Osteocyte (in vitro differentiated cells): ENCODE results near the gene CEMIP. TPM values are rescaled to one million over a fixed set of nuclear protein-coding genes. Genes with fewer than 3 reads are reported as not detected.

Source experiments
- DNase-seq: peaks from one replicate; pipeline ENCODE4 v3.0.0; 2021; ENCODE audit warnings: mixed read lengths; ENCODE audit not compliant: unreplicated experiment; ENCODE audit errors: extremely low spot score
- H3K27ac Mint-ChIP-seq: one replicate; pipeline ENCODE4 v1.8.0; 2021; ENCODE audit warnings: mild to moderate bottlenecking, mixed read lengths; ENCODE audit not compliant: unreplicated experiment
- H3K27me3 Mint-ChIP-seq: one replicate; pipeline ENCODE4 v1.8.0; 2021; ENCODE audit warnings: mixed read lengths; ENCODE audit not compliant: unreplicated experiment
- H3K36me3 Mint-ChIP-seq: one replicate; pipeline ENCODE4 v1.8.0; 2021; ENCODE audit warnings: mixed read lengths; ENCODE audit not compliant: unreplicated experiment
- H3K4me1 Mint-ChIP-seq: one replicate; pipeline ENCODE4 v1.8.0; 2021; ENCODE audit warnings: mixed read lengths; ENCODE audit not compliant: unreplicated experiment
- H3K4me3 Mint-ChIP-seq: one replicate; pipeline ENCODE4 v1.8.0; 2021; ENCODE audit warnings: mild to moderate bottlenecking, moderate library complexity, mixed read lengths; ENCODE audit not compliant: unreplicated experiment
- H3K9me3 Mint-ChIP-seq: one replicate; pipeline ENCODE4 v1.8.0; 2021; ENCODE audit warnings: mixed read lengths; ENCODE audit not compliant: unreplicated experiment
- CTCF ChIP-seq: fragments of 200-600 bp; sonication (generic); IDR thresholded peaks from 2 replicates; pipeline ENCODE4 v1.5.0; 2021; ENCODE audit warnings: antibody characterized with exemption, mild to moderate bottlenecking, moderate library complexity
- total RNA-seq: library from RNA; stranded (reverse); gene quantifications from 2 replicates; pipeline ENCODE4 v1.2.1, GENCODE V29; 2021

CEMIP gene
- total RNA-seq, 1 donor from 2014 or later: 445 TPM

- H3K4me3 Mint-ChIP-seq: no peak overlapping the region
- DNase-seq: no peak
- H3K4me1 Mint-ChIP-seq: peaks cover 34% of the 10 kb centered on the region
- H3K27me3 Mint-ChIP-seq: no peaks in the 10 kb centered on the region
- H3K9me3 Mint-ChIP-seq: no peaks in the 10 kb centered on the region
- H3K36me3 Mint-ChIP-seq: peaks cover 2% of the 10 kb centered on the region
- H3K27ac Mint-ChIP-seq: no peak overlapping the region
- TF ChIP-seq CTCF: no peak
Measured at GRCh38 chr15:80992006-80992405, 212.8 kb downstream of the CEMIP start.

- H3K4me1 Mint-ChIP-seq: peaks cover 32% of the 10 kb centered on the region
- no peak for TF ChIP-seq CTCF
- H3K9me3 Mint-ChIP-seq: no peaks in the 10 kb centered on the region
- no peak overlapping the region for H3K27ac Mint-ChIP-seq
- no peak overlapping the region for H3K4me3 Mint-ChIP-seq
- H3K36me3 Mint-ChIP-seq: peaks cover 2% of the 10 kb centered on the region
- no peaks in the 10 kb centered on the region for H3K27me3 Mint-ChIP-seq
- DNase-seq: no peak
Measured at GRCh38 chr15:80992441-80992840, 213.3 kb downstream of the CEMIP start.

- no peak for DNase-seq
- Mint-ChIP-seq H3K27ac (no peak overlapping the region), H3K9me3 (no peaks in the 10 kb centered on the region), H3K4me1 (peaks cover 13% of the 10 kb centered on the region), H3K36me3 (no peaks in the 10 kb centered on the region), H3K4me3 (no peak overlapping the region), H3K27me3 (no peaks in the 10 kb centered on the region)
- TF ChIP-seq CTCF: peak; percentile 44
Measured at GRCh38 chr15:80996247-80996646, 217.1 kb downstream of the CEMIP start.

GRCh38 chr15:80997692-80998091 is 218.5 kb downstream of the CEMIP start:
- H3K36me3 Mint-ChIP-seq: no peaks in the 10 kb centered on the region
- peaks cover 9% of the 10 kb centered on the region for H3K4me1 Mint-ChIP-seq
- no peak overlapping the region for H3K4me3 Mint-ChIP-seq
- TF ChIP-seq CTCF: no peak
- H3K27ac Mint-ChIP-seq: no peak overlapping the region
- no peak for DNase-seq
- no peaks in the 10 kb centered on the region for H3K9me3 Mint-ChIP-seq
- no peaks in the 10 kb centered on the region for H3K27me3 Mint-ChIP-seq

GRCh38 chr15:80998251-80998650 is 219.1 kb downstream of the CEMIP start:
- no peak for DNase-seq
- peaks cover under 1% of the 10 kb centered on the region for H3K36me3 Mint-ChIP-seq
- TF ChIP-seq CTCF: no peak
- no peak overlapping the region for H3K4me3 Mint-ChIP-seq
- H3K9me3 Mint-ChIP-seq: no peaks in the 10 kb centered on the region
- H3K27me3 Mint-ChIP-seq: no peaks in the 10 kb centered on the region
- H3K4me1 Mint-ChIP-seq: peaks cover 10% of the 10 kb centered on the region
- H3K27ac Mint-ChIP-seq: no peak overlapping the region
